Sciatic nerve (tissue), 2 donors: Measurements from ENCODE around the gene SLC35D1. TPM values are rescaled to one million over a fixed set of nuclear protein-coding genes. Genes with fewer than 3 reads are reported as not detected.

Source experiments
- ATAC-seq: fragments of 200-7000 bp; cut with Tn5 transposase; one replicate; pipeline ENCODE4 v1.9.1; 2020; ENCODE audit warnings: mild to moderate bottlenecking, moderate library complexity
- DNase-seq: peaks from one replicate; pipeline ENCODE4 v3.0.0-alpha.2; 2020; ENCODE audit warnings: low spot score
- intact Hi-C: fragments of 100-400 bp; cut with DNase I; formaldehyde crosslinking; loops from one replicate; pipeline ENCODE4 v1.14.2; 2022
- total RNA-seq: library from RNA; stranded (reverse); fragmentation: NEBNext Ultra II Directional; extraction: Animal tissue kit (Norgen Biotek cat#: 25700); gene quantifications from one replicate; pipeline ENCODE4 v1.2.1, GENCODE V29; 2021
- donor health status: DM: no; HTN: no; CAD: no.
- donor health status: DM: no; HTN: no; CAD: no.

SLC35D1 gene
- total RNA-seq, 1 donor from 2014 or later: 8.4 TPM

GRCh38 chr1:67052741-67053534, 1.0 kb downstream of the SLC35D1 start:
- intact Hi-C loops: no loop called here
- ATAC-seq (peak; percentile 52), DNase-seq (peak; percentile 61)

DNA sequence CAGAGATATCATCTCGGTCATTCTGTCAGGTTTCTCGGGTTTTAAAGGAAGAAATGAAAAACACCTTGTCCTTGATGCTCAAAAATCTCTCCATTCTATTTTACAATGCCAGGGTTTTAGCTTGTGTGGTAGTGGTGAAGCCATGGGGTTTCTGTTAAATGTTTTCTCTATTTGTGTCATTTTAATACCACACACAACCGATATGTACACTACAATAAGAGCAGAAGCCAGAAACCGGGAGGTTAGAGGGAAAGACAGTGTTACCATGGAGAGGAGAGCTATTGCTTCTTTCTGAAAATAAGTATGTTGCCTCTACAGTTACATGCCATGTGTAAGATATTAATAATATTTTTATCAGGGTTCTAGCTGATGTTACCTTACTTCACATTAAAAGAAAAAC, 2.8 kb downstream of the SLC35D1 start:
- ATAC-seq: no peak
- intact Hi-C loops: no loop called here
- DNase-seq: no peak

- no peak for DNase-seq
- intact Hi-C loops: no loop called here
- no peak for ATAC-seq
Observed at GRCh38 chr1:67044631-67045270, 9.2 kb downstream of the SLC35D1 start.

- no peak for ATAC-seq
- intact Hi-C loops: no loop called here
- DNase-seq: no peak
Observed at GRCh38 chr1:67043366-67043765, 10.6 kb downstream of the SLC35D1 start.

DNA sequence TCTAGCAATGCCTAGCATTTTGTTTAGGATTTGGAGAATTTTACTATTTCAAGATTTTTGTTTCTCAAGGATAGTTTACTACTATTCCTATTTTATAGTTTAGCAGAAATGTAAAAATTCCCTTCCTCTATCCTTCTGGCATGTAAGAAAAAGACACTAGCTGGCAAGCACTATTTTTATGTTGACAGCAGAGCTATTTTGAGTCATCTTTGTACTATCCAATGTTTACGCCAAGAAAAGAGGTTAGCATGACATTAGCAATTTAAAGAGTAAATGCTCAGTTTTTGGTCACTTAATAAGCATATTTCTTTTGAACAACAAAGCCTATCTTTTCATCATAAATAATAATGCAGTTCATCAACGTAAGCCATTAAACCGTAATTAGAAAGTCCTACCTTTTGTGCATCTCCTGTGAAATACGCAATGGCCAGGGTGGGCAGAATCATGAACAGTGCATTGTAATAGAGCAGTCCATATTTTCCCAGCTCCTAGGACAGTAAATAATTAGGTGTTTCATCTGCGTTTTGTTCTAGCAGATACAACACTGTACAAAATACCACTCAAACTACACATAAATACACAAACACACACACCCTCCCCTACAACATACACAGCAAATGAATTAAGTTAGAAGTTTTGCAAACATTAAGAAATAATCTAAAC, 12.0 kb downstream of the SLC35D1 start:
- DNase-seq (no peak), ATAC-seq (no peak)
- intact Hi-C loops: no loop called here

DNA sequence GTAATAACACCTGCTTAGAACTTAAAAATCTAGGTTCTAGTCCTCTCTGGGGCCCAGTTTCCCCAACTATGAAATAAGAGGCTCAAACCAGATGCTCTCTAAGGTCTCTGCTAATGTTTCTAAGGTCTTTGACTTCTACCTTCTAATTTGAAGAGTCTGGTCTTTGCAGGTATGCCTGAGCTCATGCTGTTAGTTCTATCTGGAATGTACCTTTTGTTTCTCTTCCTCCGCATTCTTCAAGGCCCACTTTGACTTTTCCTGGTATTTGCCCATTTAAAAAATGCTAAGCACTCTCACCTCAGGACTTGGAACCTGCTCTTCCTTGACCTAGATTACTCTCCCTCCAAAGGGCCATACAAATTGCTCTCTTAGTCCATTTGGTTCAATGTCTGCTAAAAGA, 13.5 kb downstream of the SLC35D1 start:
- intact Hi-C loops: no loop called here
- ATAC-seq (no peak), DNase-seq (no peak)

GRCh38 chr1:67031859-67032247, 22.1 kb downstream of the SLC35D1 start:
- DNase-seq: no peak
- ATAC-seq: no peak
- intact Hi-C loops: no loop called here

DNA sequence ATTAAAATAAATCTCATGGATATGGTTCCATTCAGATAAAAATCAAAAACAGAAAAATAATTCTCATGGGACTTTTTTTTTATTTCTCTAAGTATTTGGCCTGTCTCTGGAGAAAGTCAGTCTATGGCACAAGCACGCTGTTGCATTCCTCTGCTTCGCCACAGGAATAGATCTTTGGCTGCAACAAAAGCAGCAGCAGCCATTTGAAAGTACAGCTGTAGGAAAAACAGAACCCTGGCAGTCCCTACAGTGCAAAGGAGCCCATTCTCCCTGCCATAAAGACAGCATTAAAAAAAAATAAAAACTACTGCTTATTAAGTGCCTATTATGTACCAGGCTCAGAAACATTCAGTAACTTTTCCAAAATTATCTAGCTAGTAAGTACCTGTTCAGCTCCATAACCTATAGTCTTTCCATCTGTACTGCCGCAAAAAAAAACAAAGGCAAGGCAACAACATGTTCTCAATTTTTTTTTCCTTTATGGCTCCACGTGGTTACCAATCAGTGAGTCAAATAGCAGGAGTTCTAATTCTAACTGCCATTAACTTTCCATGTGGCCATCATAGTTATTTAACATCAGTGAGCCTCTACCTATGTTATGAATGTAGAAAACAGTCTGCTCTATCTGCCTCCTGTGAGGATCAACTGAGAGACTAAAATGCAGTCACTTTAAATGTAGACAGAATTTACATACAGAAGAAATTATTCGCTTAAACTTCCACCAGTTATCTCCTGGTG, 22.7 kb downstream of the SLC35D1 start:
- ATAC-seq (no peak), DNase-seq (no peak)
- intact Hi-C loops: no loop called here

- intact Hi-C loops: no loop called here
- DNase-seq (no peak), ATAC-seq (no peak)
Observed at GRCh38 chr1:67029472-67029871, 24.5 kb downstream of the SLC35D1 start.

GRCh38 chr1:67020765-67021164, 33.2 kb downstream of the SLC35D1 start:
- ATAC-seq (no peak), DNase-seq (no peak)
- intact Hi-C loops: no loop called here

GRCh38 chr1:67020304-67020703, 33.6 kb downstream of the SLC35D1 start:
- intact Hi-C loops: no loop called here
- DNase-seq: no peak
- no peak for ATAC-seq

- ATAC-seq: peak; percentile 46
- DNase-seq: no peak
- intact Hi-C loops: no loop called here
Observed at GRCh38 chr1:67019600-67020136, 34.3 kb downstream of the SLC35D1 start.

GRCh38 chr1:67019121-67019520, 34.8 kb downstream of the SLC35D1 start:
- DNase-seq (no peak), ATAC-seq (no peak)
- intact Hi-C loops: no loop called here

DNA sequence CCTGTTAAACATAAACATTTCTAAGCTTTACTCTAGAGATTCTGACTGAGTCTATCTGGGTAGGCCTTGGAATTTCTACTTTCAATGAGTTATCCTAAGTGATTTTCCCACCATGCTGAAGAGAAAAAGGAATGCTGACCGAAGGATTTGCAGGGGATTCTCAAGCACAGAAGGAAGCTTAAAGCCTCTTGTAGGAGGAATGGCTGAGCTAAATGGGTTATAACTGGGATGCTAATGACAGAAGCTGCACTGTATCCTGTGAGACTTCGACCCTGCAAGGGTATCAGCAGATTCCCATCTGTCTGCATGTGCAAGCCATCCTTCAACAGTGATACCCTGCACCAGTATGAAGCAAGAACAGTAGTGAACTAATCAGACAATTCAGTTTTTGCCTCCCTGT, 35.4 kb downstream of the SLC35D1 start:
- intact Hi-C loops: no loop called here
- ATAC-seq (no peak), DNase-seq (no peak)

DNA sequence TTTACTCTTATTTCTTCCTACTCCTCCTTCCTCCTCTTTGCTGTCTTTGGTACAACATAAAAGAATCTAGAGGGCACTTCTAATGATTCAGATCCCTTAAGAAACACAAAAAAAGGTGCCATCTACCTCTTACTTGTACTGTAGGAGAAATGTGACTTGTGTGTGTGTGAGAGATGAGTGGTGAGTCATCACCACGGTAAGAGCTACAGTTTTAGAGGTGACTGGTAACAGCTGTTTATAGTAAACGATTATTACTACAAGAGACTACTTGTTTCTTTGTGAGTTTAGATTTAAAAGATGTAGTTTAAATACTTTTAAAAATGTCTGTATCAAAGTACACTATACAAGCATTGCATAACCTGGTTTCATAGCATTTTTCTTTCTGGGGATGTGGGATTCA, 40.4 kb downstream of the SLC35D1 start:
- intact Hi-C loops: no loop called here
- no peak for DNase-seq
- ATAC-seq: no peak

DNA sequence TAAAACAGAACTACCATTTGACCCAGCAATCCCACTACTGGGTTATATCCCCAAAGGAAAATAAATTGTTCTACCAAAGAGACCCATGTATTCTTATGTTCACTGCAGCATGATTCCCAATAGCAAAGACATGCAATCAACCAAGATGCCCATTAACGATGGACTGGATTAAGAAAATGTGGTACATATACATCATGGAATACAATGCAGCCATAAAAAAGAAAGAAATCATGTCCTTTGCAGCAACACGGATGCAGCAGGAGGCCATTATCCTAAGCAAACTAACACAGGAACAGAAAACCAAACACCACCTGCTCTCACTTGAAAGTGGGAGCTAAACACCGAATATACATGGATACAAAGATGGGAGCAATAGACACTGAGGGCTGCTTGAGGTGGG, 44.2 kb downstream of the SLC35D1 start:
- ATAC-seq: no peak
- DNase-seq: no peak
- intact Hi-C loops: no loop called here

GRCh38 chr1:67005068-67005467, 48.9 kb downstream of the SLC35D1 start:
- no peak for DNase-seq
- intact Hi-C loops: no loop called here
- no peak for ATAC-seq

DNA sequence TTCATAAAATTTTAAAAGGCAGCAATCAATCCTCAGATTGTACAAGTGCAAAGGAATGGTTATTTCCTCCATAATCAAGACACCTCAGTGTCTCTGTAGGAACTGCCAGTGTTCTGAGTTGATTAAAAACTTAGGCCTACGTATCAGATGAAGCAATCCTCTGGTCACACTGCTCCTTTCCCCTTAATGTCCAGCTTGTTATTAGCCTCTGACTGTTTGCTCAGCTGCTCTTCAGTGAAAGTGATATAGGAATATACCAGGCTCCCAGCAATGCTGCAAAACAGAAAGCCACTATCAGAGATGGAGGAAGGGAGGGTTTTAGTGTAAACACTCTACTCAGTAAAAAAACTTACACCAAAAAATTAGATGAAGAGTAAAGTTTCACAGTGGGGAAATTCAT, 49.8 kb downstream of the SLC35D1 start:
- ATAC-seq (no peak), DNase-seq (no peak)
- intact Hi-C loops: no loop called here

- intact Hi-C loops: no loop called here
- ATAC-seq (no peak), DNase-seq (no peak)
Observed at GRCh38 chr1:67001682-67002425, 52.1 kb downstream of the SLC35D1 start.
